HFFc6 (cell line): ENCODE results near the gene ESM1. TPM values are rescaled to one million over a fixed set of nuclear protein-coding genes. Genes with fewer than 3 reads are reported as not detected.
A peak's percentile ranks its signal among the peaks of the same experiment; 100 is the strongest.

Source experiments
- DNase-seq: peaks from one replicate; pipeline ENCODE4 v3.0.0-alpha.2; 2018
- H3K27ac Mint-ChIP-seq: 2 replicates; pipeline ENCODE4 v1.8.0; 2020; ENCODE audit warnings: mild to moderate bottlenecking, mixed read lengths
- H3K27me3 Mint-ChIP-seq: 2 replicates; pipeline ENCODE4 v1.8.0; 2021; ENCODE audit warnings: mild to moderate bottlenecking, moderate library complexity, mixed read lengths; ENCODE audit not compliant: insufficient read depth
- H3K36me3 Mint-ChIP-seq: 2 replicates; pipeline ENCODE4 v1.8.0; 2021; ENCODE audit warnings: low read depth, mixed read lengths
- H3K4me1 Mint-ChIP-seq: 2 replicates; pipeline ENCODE4 v1.8.0; 2020; ENCODE audit warnings: low read depth, mixed read lengths
- H3K4me3 Mint-ChIP-seq: 2 replicates; pipeline ENCODE4 v1.8.0; 2020; ENCODE audit warnings: mild to moderate bottlenecking, moderate library complexity, mixed read lengths
- H3K9me3 Mint-ChIP-seq: 2 replicates; pipeline ENCODE4 v1.8.0; 2020; ENCODE audit warnings: mild to moderate bottlenecking, mixed read lengths
- total RNA-seq, 6 experiments: library from RNA; stranded (reverse); fragmentation: NEBNext Ultra II Directional; extraction: Animal tissue kit (Norgen Biotek cat#: 25700); gene quantifications; 2 replicates in 1 of 6; 3 replicates in 5 of 6; pipeline ENCODE4 v1.2.3, GENCODE V29; 2021
- TF ChIP-seq, protein P1 (sequence below): fragments of 200-600 bp; sonication (generic); IDR thresholded peaks from 2 replicates; pipeline ENCODE4 v1.5.0; 2021; ENCODE audit warnings: antibody characterized with exemption, mild to moderate bottlenecking

The ESM1 gene
- total RNA-seq, 6 experiments from 2014 or later: 8.5 to 54.1 (median 9.1) TPM

GRCh38 chr5:54944364-54944763, 41.0 kb downstream of the ESM1 start:
- no peaks in the 10 kb centered on the region for H3K27me3 Mint-ChIP-seq
- H3K9me3 Mint-ChIP-seq: no peaks in the 10 kb centered on the region
- no peak overlapping the region for H3K27ac Mint-ChIP-seq
- TF ChIP-seq, protein P1, sequence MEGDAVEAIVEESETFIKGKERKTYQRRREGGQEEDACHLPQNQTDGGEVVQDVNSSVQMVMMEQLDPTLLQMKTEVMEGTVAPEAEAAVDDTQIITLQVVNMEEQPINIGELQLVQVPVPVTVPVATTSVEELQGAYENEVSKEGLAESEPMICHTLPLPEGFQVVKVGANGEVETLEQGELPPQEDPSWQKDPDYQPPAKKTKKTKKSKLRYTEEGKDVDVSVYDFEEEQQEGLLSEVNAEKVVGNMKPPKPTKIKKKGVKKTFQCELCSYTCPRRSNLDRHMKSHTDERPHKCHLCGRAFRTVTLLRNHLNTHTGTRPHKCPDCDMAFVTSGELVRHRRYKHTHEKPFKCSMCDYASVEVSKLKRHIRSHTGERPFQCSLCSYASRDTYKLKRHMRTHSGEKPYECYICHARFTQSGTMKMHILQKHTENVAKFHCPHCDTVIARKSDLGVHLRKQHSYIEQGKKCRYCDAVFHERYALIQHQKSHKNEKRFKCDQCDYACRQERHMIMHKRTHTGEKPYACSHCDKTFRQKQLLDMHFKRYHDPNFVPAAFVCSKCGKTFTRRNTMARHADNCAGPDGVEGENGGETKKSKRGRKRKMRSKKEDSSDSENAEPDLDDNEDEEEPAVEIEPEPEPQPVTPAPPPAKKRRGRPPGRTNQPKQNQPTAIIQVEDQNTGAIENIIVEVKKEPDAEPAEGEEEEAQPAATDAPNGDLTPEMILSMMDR: peak; percentile 94
- no peak overlapping the region for H3K4me3 Mint-ChIP-seq
- H3K36me3 Mint-ChIP-seq: no peaks in the 10 kb centered on the region
- H3K4me1 Mint-ChIP-seq: peaks cover 10% of the 10 kb centered on the region; the same call in 1 of the 2 replicates
- peak; percentile 32 for DNase-seq

DNA sequence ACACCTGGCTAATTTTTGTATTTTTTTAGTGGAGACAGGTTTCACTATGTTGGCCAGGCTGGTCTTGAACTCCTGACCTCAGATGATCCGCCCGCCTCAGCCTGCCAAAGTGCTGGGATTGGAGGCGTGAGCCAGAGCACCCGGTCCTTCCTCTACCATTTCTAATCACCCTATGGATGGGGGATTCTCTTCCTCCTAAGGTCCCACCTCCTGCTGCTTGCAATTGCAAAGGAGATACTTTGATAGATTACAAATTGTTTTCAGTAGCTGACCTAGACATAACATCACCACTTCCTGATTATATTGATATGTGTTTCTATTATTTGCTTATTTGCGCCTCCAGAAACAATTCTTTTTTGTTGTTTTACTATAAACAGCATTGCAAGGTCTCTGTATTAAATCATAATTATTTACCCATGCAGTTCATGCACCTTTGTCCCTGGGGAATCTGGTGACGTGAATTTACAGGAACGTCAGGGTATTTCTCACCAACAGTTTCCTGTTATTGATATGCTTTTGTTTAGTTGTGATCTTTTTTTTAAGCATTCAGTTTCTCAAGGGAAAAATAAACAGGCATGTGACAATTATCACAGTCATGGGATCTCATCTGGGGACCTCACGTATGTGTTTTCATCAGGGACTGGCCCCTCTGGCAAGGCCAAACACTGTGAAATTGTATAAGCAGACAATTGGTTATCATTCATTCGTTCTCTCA, 43.2 kb downstream of the ESM1 start:
- H3K27me3 Mint-ChIP-seq: peaks cover 1% of the 10 kb centered on the region
- no peaks in the 10 kb centered on the region for H3K36me3 Mint-ChIP-seq
- H3K27ac Mint-ChIP-seq: no peak overlapping the region
- no peak overlapping the region for H3K4me3 Mint-ChIP-seq
- no peaks in the 10 kb centered on the region for H3K9me3 Mint-ChIP-seq
- no peak for DNase-seq
- TF ChIP-seq, protein P1: no peak
- peaks cover 10% of the 10 kb centered on the region; the same call in 1 of the 2 replicates for H3K4me1 Mint-ChIP-seq

- Mint-ChIP-seq H3K4me3 (no peak overlapping the region), H3K36me3 (no peaks in the 10 kb centered on the region), H3K9me3 (no peaks in the 10 kb centered on the region), H3K4me1 (no peaks in the 10 kb centered on the region), H3K27me3 (peaks cover 21% of the 10 kb centered on the region), H3K27ac (no peak overlapping the region)
- no peak for DNase-seq
- TF ChIP-seq, protein P1: no peak
Measured at GRCh38 chr5:54936201-54936600, 49.2 kb downstream of the ESM1 start.

DNA sequence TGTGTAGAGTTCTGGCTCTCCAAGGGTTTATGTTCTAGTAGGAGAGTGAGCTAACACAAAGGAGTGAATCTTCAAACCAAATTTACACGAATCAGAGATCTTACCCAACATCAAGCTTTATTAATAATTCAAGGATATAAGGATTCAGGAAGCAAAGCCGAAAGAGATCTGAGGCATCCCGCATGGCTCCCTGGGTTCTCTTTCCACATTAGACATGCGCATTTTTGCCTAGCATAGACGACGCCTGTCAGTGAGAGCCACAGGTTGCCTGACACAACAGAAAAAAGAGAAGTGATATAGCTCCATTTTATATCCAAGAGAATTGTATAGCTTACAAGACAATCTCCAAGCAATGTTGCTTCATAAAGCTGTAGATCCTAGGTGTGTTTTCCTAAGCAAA, 52.6 kb downstream of the ESM1 start:
- Mint-ChIP-seq H3K36me3 (no peaks in the 10 kb centered on the region), H3K4me3 (no peak overlapping the region), H3K27ac (no peak overlapping the region), H3K27me3 (peaks cover 21% of the 10 kb centered on the region), H3K4me1 (no peaks in the 10 kb centered on the region), H3K9me3 (no peaks in the 10 kb centered on the region)
- TF ChIP-seq, protein P1: no peak
- DNase-seq: no peak

DNA sequence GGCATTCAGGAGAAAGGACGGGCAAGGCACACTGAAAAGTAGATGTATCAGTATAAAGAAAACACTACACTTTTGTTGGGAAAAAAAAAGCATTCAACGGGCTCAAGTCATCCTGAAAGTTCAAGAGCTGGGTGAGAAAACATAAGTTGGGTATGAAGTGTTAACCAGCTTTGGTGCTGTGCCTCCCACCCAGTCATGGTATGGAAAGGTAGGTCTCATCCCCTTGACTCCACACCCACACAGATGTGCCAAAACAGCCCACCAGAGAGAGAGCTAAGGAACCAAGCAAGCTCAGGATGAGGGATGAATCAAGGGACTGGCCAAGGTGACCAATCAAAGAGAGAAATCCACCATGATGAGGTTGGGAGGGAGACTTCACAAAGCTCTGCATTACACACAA, 54.7 kb downstream of the ESM1 start:
- Mint-ChIP-seq H3K27ac (no peak overlapping the region), H3K9me3 (peaks cover under 1% of the 10 kb centered on the region; the same call in 1 of the 2 replicates)

More for the DNA sequence above, 54.7 kb downstream of the ESM1 start:
- DNase-seq: no peak
- H3K36me3 Mint-ChIP-seq: no peaks in the 10 kb centered on the region; the same call in 1 of the 2 replicates
- TF ChIP-seq, protein P1: no peak
- no peaks in the 10 kb centered on the region for H3K4me1 Mint-ChIP-seq
- peaks cover 22% of the 10 kb centered on the region for H3K27me3 Mint-ChIP-seq
- no peak overlapping the region for H3K4me3 Mint-ChIP-seq

Other genes with a start within 250 kb of the ESM1 start
- gene GZMK, start 38.7 kb upstream of the ESM1 start, total RNA-seq: not detected
- not detected for gene GZMA, start 117.1 kb upstream of the ESM1 start, total RNA-seq
- gene GPX8, start 174.6 kb upstream of the ESM1 start, total RNA-seq: 100 to 1,000 TPM; 209 to 229 (median 220) TPM
- gene CDC20B, start 187.6 kb upstream of the ESM1 start, total RNA-seq: under 1 TPM in 5 of 6 experiments, not detected in 1; 0.07 to 0.20 (median 0.12) TPM
- not detected for gene MCIDAS, start 241.7 kb upstream of the ESM1 start, total RNA-seq
- gene CCNO, start 248.0 kb upstream of the ESM1 start, total RNA-seq: under 1 TPM in 4 of 6 experiments, not detected in 2; 0.11 to 0.25 (median 0.13) TPM